Cerebellar cortex (tissue), 1 donor: ENCODE results near the gene SEMA7A.

Experiments
- DNase-seq: peaks from one replicate; pipeline ENCODE4 v3.0.0-alpha.2; 2015; ENCODE audit warnings: low spot score

Gene SEMA7A

DNA sequence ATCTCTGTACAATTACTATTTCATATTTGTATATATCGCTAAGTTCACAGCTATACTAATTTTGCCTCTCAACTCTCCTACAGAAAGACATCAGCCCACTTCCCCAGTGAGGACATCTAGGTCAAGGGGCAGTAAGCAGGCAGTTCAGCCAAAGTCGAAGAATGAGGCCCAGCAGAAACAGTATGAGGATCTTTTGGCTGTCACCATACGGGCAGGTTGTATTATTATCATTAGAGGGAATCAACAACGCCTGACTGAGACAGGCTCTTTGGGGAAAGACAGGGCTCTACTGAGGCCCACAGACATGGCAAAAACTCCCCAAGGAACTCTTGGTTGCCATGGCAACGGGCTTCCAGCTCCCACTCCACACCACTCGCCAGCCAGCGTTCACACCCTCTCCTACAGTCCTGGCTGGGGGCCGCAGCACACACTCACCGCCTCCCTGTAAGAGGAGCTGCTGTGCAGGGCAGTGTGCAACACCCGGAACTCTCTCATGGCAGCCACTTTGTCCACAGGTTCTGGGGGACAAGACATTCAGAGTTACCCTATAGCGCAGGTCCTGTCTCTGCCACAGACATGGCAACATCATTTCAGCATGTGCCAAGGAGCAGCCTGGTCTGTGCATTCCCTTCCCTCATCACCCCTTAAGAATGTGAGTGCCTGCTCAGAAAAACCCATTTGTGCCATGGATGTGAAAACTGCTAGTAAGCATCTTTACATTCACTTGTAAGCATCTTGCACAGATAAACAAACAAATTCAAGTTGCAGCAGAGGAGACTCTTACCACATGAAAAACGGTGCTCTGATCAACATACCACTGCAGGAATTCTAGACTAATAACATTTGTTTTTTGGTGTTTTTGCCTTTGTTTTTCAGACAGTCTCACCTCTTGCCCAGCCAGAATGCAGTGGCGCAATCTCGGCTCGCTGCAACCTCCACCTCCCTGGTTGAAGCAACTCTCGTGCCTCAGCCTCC, 18.4 kb upstream of the SEMA7A start:
- peak; percentile 51 for DNase-seq

DNA sequence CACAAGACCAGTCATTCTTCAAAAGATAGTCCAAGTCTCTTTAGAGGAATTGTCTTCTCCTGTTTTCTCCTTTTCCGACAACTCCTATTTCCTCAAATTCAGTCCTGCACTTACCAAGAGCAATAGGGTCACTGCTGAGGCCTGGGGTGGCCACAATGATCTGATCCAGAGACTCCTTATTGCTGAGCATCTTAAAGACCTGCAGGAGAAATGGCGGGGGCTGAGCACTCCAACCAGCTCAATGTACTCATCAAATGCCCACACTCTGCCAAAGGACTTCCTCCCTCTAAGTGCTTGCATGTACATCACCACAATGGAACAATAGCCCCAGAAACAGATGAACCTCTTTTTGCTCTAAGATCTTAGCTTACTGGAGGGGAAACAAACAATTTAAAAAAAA, 17.6 kb upstream of the SEMA7A start:
- DNase-seq: peak; percentile 19

- peak; percentile 96 for DNase-seq
These were observed 16.0 kb upstream of the SEMA7A start for GRCh38 chr15:74449643-74450205.

DNA sequence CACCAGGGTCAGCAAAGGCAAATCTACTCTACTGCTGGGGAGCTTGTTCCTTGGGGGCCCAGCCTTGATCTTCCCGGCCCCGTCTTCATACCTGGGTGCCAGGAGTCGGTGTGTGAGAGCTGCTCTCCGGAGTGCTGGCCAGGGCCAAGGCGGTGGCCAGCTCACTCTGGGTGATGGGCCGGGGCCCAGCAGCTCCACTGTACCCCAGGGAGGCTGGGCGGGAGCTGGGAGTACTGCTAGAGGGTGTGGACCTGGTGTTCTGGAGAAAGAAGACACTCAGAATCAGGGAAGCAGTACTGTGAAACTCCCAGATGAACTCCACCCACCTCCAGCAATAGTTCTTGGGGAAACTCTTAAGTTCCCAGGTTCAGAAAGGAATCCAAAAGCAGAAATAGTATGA, 15.3 kb upstream of the SEMA7A start:
- DNase-seq: no peak

DNA sequence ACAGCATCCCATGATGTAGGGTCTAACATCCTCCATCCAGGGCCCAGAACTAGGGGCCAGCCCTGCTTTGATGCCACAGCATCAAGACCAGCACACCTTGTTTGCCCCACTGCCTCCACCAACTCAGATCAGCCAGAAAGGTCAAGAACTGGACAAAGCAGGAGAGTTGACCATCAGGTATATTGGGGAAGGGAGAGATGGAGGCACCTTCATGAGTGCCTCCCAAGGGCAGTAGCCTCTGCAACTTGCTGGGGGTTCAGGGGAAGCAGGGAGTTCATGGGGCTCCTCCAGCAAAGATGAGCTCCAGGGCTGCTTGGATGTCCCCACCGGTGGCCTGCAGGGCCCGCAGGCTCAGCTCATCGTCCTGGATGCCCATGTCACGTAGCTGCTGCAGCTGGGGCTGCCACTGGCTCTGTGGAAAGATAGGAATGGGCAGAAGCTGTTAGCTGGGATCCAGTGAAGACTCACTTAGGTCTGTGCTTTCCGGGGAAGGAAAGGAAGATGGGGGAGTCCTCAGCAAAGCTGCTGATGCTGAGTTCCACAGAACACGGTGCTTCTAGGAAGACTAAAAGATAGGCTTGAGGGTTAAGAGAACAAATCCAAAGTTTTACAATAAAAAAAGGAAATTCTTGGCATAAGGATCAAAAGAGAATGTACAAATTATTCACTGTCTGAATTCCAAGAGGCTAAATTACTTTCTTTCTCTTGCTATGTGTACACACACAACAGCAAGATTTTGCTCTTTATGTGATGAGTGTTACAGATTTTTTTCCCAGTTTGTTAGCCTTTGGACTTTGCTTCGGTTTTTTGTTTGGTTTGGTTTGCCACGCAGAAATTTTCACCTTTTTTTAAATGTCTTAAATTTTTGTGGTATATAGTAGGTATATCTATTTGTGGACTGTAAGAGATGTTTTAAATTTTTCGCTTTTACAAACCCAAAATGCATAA, 12.3 kb upstream of the SEMA7A start:
- no peak for DNase-seq

- no peak for DNase-seq
These were observed 10.6 kb upstream of the SEMA7A start for GRCh38 chr15:74444106-74445062.

DNA sequence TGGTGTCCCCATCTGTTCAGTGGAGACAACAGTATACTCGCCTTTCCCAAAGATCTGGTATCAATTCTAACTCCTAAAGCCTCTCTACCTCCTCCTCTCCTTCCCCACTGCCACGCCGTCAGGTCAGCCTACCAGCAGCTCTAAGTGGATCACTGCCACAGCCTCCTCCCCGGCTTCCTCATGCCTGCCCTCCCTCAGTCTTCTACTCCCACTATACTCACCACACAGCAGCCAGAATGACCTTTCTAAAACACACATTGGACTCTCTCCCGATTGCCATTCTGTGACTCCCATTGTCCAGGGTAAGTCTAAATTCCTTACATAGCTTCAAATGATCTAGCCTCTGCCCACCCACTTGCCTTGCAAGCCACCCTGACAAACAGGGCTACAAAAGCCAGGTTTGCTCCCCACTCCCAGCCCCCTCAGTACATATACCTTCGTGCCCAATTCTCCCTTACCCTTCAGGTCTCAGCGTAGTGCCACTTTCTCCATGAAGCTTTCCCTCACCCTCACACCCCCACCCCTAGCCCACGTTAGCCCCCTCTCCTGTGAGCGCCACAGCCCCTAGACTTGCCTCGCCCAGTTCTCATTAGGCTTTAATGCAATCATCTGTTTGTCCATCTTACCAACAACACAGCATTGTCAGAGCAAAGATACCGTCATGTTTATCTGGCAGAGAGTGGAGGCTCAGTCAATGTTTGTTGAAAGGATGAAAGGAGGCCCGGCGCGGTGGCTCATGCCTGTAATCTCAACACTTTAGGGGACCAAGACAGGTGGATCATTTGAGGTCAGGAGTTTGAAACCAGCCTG, 9.5 kb upstream of the SEMA7A start:
- DNase-seq: peak; percentile 28

DNA sequence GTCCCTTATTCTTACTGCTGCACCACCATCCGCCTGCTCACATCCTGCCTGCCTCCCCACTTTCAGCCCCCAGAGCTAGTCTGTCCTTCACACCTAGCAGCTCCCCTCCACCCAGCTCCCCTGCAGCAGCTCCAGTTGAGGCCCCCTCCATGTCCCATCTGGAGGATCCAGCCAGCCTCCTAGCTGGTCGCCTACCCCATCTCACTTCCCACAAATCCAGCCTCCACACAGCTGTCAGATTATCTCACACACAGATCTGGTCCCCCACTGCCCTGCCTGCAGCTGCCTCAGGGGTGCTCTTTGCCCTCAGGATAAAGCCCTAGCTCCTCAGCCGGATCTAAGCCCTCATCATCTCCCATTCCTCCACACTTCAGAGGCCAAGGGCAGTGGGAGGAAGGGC, 8.8 kb upstream of the SEMA7A start:
- no peak for DNase-seq

GRCh38 chr15:74442063-74442462, 8.3 kb upstream of the SEMA7A start:
- DNase-seq: no peak

DNA sequence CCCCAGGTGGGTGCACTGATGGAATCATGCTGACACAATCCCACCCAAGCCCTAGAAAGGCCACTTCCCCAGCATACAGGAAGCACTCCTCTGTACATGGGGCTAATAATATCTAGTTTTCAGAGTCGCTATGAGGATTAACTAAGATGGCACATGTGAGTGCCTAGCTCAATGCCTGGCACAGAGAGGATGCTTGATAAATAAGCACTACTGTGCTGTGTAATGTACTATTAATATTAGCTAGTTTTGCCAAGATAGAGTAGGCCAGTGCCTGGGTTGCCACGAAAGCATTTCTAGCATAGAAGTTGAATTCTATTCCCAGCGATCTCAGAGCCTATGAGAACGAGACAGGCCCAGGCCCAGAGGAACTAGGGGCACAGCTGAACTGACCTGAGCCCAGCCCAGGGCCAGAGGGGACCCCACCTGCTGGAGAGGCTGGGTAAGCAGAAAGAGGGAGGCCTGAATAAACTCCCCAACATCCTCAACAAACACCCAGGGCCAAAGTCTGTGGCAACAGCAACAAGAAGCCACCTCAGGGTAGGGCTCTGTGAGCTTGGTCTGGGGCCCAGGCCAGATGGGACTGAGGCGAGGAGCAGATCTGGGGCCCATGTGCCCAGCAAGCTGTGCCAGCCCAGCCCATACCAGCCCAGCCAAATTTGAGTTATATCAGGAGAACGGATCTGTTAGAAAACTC, 7.6 kb upstream of the SEMA7A start:
- peak; percentile 79 for DNase-seq

- DNase-seq: peak; percentile 93
These were observed 5.1 kb upstream of the SEMA7A start for GRCh38 chr15:74438721-74439316.

DNA sequence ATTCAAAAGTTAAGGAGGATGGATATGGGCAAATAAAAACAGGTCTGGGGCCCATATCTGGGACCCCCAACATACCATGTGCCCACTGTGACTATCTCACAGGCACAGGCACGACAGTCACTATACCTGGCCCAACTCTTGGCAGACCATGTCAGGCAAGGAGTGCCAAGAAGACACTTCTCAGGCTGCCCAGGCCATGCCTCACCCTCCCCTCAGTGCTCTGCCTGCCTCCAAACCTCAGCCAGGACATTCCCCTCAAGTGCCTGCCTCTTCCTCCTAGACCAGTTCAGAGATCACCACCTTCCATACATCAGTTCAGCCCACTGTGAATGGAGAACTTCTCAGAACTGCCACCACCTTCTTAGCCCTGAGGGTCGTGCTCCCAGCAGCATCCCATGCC, 4.4 kb upstream of the SEMA7A start:
- no peak for DNase-seq

DNA sequence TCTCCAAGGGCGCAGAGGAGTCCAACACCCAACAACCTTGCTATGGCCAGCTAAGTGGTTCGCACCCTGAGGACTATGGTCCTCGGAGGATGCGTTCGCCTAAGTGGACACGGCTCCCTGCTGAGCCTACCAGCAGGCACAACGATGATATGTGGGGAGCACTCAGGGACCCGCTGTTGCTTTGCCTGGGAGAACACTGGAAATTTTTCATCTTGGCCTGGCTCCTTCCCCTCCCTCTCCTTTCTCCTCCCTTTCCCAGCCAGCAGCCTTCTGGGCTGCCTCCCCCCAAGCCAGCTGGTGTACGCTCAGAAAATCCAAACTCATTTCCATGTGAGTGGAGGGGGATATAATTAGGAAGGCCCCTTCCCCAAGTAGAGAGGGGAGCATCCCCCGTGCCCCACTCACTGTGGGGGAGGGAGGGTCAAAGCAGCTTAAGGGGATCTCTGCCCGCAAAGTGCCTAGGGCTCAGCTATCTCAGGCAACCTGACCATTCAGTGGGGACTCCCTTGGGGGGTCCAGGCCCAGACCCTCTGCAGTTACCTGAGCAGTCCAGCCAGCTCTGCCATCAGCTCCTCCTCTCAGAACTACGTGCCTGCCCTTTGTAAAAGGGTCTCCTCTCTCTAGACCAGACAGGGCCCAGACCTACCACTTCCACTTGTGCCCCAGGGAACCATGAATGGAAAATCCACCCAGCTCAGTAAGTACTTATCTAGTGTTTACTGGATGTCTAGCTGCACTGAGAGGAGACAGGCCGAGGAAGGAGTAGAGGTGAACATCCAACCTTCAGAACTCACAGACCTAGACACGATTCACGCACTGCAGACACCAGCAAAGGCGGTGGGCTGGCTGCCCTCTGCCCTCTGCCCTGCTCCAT, 742 bp upstream of the SEMA7A start:
- peak; percentile 71 for DNase-seq

DNA sequence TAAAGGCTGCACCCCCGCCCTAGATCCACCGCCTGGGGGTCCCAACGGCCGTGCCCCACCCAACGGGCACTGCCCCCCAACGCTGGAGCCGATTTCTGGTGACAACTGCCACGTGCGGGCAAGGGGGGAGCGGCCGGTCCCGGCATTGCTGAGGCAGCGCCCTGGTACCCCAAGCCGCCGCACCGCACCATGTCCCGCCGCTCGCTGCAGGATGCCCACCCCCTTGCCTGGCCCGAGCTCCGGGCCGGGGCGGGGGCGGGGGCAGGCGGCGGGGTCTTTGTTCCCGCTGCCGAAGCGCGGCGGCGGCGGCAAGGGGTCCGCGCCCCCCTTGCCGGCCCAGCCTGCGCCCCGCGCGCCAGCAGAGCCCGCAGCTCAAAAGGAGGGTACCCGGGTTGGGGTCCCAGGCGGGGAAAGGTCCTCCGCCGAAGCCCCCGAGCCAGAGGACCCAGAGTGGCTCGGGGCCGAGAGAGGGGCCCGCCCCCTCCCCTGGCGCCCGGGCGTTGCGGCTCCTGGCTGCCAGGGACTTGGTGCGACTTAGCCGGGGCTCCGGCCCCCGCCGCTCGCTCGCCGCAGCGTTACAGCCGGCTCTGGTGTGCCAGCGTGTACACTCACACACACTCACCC, 678 bp downstream of the SEMA7A start:
- no peak for DNase-seq

DNA sequence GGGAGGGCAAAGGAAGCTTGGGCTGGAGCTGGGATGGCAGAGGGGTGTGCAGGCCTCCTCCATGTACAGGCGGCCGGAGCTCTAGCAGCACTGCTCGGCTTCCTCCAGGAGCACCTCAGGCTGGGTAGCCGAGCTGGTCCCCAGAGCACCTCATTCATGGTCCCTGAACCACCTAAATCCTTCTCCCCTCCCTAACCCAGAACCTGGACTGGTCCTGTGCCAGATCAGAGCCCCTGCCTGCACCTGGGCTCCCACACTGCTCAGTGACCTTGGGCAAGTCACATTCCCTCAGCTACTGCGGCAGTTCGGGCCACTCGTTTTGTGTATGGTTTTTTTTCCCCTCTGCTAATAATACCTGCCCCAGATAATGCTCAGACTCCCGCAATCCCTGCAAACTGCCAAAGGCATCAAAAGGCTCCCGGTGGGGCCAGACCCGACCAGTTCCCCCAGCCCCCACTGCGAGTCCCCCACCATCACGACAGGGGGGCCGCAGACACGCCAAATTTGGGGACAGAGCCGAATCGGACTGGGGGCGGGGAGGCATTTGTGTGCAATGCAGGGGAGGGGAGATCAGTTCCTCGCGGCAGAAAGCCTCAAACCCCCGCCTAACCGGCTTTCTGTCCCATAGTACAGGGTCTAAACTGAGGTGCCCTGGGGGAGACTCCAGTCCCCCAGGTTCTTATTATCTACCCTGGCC, 1.3 kb downstream of the SEMA7A start:
- no peak for DNase-seq

DNA sequence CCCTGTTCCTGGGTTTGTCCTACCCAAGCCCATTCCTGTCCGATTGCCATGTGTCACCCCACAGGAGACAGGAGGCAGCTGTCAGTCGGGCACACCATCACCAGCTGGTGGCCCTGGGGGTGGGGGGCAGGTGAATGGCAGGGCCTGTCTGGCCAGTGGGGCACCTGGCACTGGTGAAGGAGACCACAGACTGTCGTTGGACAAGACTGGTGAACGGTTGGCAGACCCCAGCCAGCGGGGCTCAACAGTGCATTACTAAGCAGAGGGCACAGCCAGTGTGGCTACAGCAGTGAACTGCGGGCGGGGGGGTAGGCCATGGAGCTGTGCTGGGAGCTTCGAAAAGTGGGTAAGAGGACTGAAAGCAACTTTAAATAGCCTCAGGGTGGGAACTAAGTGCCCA, 2.1 kb downstream of the SEMA7A start:
- no peak for DNase-seq

DNA sequence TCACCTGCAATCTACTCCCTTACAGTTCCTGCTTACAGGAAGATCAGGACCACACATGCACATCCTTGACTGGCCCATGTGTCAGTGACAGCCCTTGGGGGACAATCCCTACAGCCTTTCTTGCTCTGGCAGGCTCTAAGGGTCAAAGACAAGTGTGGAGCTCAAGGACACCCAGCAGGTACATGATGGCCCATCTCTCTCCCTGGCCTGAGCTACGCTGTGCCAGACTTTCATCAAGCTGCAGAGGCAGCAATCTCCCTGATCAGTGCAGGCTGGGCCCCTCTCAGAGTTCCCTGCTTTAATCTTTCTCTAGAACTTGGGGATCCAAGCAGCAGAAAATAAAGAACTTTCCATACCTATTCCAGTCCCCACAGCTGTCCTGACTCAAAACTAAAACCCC, 2.6 kb downstream of the SEMA7A start:
- DNase-seq: no peak
